BJ (cell line): ENCODE data around the gene SIGLEC1. TPM values are rescaled to one million over a fixed set of nuclear protein-coding genes. Genes with fewer than 3 reads are reported as not detected.

Experiments
- CTCF ChIA-PET: fragments of 350-600 bp; formaldehyde crosslinking; extraction: SDS; loops from one replicate; lab custom pipeline; 2021; ENCODE audit warnings: antibody characterized with exemption, inconsistent platforms; lab: Yijun Ruan, JAX
- POLR2A ChIA-PET: fragments of 300-600 bp; sonication (Branson Sonifier 250); formaldehyde crosslinking; extraction: SDS; loops from one replicate; lab custom pipeline; 2021; ENCODE audit warnings: antibody characterized with exemption; lab: Charles Lee
- DNase-seq: peaks from one replicate; pipeline ENCODE4 v3.0.0-alpha.2; 2011; ENCODE audit warnings: low read depth
- H3K27me3 ChIP-seq: 2 replicates; pipeline ENCODE4 v1.6.0; 2011; ENCODE audit warnings: low read length; ENCODE audit not compliant: control insufficient read depth, insufficient read depth
- H3K36me3 ChIP-seq: 2 replicates; pipeline ENCODE4 v1.5.1; 2011; ENCODE audit warnings: low read length; ENCODE audit not compliant: control insufficient read depth, insufficient read depth
- H3K4me3 ChIP-seq: 2 replicates; pipeline ENCODE4 v1.5.1; 2011; ENCODE audit warnings: low read depth, mild to moderate bottlenecking, control low read depth, low read length
- polyA plus RNA-seq: library from polyadenylated mRNA; depleted of rRNA; stranded (reverse); fragments of >200 nt; gene quantifications from 2 replicates; pipeline ENCODE4 v1.2.3, GENCODE V29; 2011
- TF ChIP-seq, protein P1 (sequence below): IDR thresholded peaks from 2 replicates; pipeline ENCODE4 v1.5.1; 2011; ENCODE audit warnings: low read depth, mild to moderate bottlenecking, control low read depth, inconsistent platforms, low read length, moderate library complexity; ENCODE audit not compliant: insufficient read depth

Gene SIGLEC1
- polyA plus RNA-seq, 1 experiment, result not detected

GRCh38 chr20:3706774-3707507, 5.5 kb downstream of the SIGLEC1 start:
- Histone ChIP-seq H3K27me3 (no peaks in the 10 kb centered on the region; the same call in 1 of the 2 replicates), H3K4me3 (no peak overlapping the region), H3K36me3 (no peaks in the 10 kb centered on the region)
- TF ChIP-seq, protein P1, sequence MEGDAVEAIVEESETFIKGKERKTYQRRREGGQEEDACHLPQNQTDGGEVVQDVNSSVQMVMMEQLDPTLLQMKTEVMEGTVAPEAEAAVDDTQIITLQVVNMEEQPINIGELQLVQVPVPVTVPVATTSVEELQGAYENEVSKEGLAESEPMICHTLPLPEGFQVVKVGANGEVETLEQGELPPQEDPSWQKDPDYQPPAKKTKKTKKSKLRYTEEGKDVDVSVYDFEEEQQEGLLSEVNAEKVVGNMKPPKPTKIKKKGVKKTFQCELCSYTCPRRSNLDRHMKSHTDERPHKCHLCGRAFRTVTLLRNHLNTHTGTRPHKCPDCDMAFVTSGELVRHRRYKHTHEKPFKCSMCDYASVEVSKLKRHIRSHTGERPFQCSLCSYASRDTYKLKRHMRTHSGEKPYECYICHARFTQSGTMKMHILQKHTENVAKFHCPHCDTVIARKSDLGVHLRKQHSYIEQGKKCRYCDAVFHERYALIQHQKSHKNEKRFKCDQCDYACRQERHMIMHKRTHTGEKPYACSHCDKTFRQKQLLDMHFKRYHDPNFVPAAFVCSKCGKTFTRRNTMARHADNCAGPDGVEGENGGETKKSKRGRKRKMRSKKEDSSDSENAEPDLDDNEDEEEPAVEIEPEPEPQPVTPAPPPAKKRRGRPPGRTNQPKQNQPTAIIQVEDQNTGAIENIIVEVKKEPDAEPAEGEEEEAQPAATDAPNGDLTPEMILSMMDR, result no peak
- DNase-seq, result no peak
- ChIA-PET POLR2A (no interaction called here), CTCF (interaction anchor here (0.7 to 7.6 kb wide), 10 partner anchors 8 to 143 kb away, joined by 3 to 75 read pairs (median 10); partner anchors contain the start of gene CENPB)

DNA sequence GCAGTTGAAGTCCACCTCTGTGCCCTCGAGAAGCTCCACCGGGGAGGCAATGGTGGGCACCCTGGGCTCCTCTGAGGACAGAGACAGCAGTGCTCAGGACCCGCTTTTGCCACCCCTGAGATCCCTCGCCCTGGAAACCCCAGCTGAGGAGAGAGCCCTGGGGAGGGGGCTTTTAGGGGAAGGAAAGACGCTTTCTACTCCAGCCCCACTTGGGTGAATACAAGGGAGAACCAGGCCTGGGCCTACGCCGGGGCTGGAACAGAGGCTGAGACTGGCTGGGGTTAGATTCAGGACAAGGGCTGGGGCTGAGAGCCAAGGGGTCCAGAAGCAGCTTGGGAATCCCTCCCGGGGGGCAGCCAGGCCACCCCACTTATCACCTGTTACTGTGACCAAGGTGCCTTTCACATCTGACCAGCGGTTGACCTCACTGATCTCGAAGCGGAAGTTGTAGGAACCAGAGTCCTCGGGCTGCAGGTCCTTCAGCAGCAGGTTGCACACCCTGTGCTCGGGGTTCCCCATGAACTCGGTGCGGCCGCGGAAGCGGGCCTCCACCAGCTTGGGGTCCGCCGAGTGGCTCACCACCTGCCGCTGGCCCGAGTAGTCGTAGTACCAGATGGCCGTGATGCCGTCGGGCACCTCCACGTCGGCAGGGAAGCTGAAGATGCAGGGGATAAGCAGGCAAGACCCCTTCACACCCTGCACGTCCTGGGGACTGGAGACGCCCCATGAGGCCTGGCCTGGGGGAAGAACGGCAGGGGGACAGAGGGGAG, 6.2 kb downstream of the SIGLEC1 start:
- ChIA-PET CTCF (interaction anchor here (1.2 to 7.6 kb wide), 7 partner anchors 10 to 118 kb away, joined by 3 to 75 read pairs (median 14); partner anchors contain the start of gene CENPB), POLR2A (no interaction called here)
- no peaks in the 10 kb centered on the region for H3K36me3 ChIP-seq
- TF ChIP-seq, protein P1, result no peak
- no peaks in the 10 kb centered on the region; the same call in 1 of the 2 replicates for H3K27me3 ChIP-seq
- DNase-seq, result no peak
- no peak overlapping the region for H3K4me3 ChIP-seq

DNA sequence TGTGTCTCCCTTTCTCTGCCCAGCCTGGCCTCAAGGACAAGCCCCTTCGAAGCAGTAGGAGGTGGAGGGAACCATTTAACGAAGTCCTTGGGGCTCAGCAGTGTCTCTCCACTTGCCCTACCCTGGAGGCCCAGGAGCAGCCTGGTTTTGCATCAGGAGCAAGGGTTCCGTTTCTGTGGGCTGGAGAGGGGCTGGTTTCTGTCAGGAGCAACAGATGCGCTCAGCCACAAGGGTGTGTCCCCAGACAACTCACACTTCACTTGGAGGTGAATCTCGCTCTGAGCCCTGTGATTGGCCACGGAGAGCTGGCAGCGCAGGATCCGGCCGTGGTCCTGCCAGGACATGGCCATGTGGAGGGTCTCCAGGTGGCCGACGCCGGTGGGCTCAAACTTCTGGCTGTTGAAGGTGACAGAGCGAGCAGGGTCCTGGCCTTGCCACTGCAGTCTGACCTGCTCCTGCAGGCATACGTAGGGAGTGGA, 6.9 kb downstream of the SIGLEC1 start:
- CTCF ChIA-PET, result interaction anchor here (2.9 to 7.6 kb wide), 2 partner anchors 9 to 27 kb away, joined by 14 to 75 read pairs; no protein-coding TSS in a partner anchor
- POLR2A ChIA-PET, result no interaction called here
- TF ChIP-seq, protein P1, result no peak

GRCh38 chr20:3704087-3704486, 8.3 kb downstream of the SIGLEC1 start:
- ChIA-PET POLR2A (no interaction called here), CTCF (interaction anchor here (0.5 to 7.6 kb wide), 6 partner anchors 11 to 111 kb away, joined by 3 to 75 read pairs (median 3); no protein-coding TSS in a partner anchor)
- Histone ChIP-seq H3K27me3 (no peaks in the 10 kb centered on the region; the same call in 1 of the 2 replicates), H3K36me3 (no peaks in the 10 kb centered on the region), H3K4me3 (no peak overlapping the region)
- TF ChIP-seq, protein P1, result no peak
- DNase-seq, result no peak

More for the DNA sequence above, 6.9 kb downstream of the SIGLEC1 start:
- DNase-seq, result no peak
- Histone ChIP-seq H3K4me3 (no peak overlapping the region), H3K36me3 (no peaks in the 10 kb centered on the region), H3K27me3 (no peaks in the 10 kb centered on the region; the same call in 1 of the 2 replicates)
